ENCODE measurements around the gene TUT4.

TUT4 gene

DNA sequence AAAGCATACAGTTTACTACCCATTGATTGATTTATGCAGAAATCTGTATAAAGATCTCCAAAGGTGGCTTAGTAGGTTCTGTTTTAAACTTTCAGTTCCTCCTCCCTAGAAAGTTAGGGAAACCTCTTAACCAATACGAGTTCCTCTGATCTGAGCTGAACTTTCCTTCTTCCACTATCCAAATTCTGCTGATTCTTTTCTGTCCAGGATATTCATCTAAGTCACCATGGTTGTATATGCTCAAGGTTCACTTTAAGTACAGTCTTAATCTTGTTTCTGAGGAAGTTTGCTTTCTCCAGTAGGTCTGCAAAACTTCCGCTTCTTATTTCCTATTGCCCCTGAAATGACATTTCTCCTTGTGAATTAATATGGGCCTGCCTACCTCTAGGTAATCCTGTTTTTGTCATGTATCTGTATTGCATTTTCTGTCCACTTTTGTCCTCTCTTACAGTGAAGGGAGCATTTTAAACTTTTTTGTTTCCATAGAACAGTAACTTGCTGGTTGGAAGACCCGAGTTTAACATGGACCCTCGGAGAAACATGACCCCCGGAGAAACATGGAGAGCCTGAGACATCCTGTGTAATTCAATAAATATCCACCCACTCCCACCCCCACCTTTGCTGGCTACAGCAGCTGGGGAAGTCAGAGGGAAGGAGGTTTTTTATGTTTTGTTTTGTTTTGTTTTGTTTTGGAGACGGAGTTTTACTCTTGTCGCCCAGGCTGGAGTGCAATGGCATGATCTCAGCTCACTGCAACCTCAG, 16.7 kb upstream of the TUT4 start:
- no peak for DNase-seq (ENCODE audit: low read depth)

DNA sequence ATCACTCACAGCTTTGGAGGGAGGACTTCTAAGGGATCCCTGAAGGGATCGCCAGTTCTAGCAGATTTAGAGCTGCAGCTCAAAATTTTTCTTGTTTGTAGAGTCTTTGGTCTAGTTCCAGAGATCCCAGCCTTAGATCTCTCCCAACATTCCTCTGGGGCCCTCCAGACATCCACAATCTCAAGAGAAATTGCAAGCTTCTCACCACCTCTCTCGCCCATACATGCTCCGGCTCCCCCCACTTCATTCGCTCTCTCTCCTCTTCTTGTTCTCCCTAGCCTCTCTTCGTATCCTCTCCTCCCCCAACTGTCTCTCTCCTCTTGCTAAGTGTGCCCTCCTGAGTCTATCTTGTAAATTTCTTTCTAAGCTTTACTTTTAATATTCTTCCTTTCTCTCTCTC, 15.1 kb upstream of the TUT4 start:
- DNase-seq (ENCODE audit: low read depth) = no peak

DNA sequence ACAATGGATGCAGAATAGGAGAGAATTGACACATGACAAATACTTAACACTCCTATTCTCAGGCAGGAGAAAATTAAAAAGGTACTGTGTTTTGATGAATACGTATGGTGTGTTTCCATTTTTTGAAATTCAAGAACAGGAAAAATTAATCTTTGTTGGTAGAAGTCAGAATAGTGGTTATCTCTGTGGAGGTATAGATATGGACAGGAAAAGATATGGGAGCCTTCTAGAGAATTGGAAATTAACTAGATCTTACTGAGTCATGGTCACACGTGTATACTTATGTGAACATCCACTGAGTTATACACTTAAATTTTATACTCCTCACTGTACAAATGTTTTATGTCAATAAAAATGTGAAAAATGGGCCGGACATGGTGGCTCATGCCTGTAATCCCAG, 9.9 kb upstream of the TUT4 start:
- no peak for DNase-seq (ENCODE audit: low read depth)

DNA sequence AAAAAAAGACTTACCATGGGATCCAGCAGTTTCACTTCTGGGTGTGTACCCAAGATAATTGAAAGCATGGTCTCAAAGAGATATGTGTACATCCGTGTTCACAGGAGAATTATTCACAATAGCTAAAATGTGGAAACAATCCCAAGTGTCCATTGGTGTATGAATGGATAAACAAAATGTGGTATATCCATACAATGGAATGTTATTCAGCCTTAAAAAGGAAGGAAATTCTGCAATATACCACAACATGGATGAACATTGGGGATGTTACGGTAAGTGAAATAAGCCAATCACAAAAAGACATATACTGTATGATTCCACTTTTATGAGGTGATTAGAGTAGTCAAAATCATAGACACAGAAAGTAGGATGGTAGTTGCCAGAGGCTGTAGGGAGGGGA, 7.0 kb upstream of the TUT4 start:
- DNase-seq (ENCODE audit: low read depth) = no peak

DNA sequence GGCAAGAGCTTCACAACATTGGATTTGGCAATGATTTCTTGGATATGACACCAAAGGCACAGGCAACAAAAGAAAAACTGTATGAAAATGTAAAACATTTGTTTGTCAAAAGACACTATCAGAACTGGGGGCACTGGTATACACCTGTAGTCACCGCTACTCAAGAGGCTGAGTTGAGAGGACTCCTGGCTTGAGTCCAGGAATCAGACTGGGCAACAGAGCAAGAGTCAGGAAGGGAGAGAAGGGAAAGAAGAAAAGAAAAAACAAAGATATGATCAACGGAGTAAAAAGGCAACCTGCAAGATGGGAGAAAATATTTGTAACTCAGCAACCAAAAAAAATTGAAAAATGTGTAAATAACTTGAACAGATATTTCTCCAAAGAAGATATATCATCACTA, 6.0 kb upstream of the TUT4 start:
- no peak for DNase-seq (ENCODE audit: low read depth)

DNA sequence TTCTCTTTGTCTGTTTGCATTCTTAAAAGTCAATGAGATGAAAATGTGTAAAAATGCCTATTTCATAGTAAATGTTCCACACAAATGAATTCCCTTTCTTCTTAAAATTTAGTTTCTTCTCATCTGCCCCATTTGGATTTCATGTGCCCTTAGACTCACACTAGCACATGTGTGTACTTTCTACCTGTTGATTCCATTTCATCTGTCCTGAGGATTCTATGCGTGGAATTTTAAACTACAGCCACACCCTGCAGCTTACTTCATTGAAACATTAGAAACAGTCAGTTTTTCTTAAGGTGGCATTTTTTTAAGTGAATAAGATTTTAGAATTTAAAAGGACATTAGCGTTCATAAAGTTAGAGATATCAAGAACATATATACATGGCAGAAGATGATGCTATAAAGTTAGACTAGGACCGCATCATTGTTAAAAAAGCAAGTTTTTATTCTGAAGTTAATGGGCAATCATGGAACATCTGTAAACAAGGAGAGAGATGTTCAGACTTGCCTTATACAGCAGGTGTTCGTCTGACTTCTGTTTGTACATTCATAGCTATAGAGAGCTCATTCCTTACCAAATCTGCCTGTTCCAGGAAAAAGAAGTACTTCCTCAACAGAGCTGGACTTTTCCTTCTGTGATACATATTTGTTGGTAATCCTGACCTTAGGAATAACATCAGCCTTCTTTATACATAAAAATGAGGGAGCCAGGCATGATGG, 3.9 kb upstream of the TUT4 start:
- DNase-seq (ENCODE audit: low read depth) = no peak

DNA sequence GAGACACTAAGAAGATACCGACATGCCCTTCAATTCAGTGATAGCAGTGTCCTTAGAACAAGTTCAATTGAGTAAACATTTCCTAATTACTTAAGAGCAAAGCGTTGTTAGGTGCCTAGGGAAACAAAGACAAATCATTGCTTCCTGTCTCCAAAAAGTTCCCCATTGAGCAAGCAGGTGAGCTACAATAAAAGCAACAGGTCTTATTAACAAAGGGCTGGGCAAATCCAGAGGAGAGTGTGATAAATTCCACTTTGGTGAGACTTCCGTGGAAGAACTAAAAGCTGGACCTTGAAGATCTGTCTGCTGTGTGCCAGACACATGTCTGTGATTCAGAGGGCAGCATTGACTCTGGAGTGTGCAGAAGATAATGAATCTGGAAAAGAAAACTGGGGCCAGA, 1.9 kb upstream of the TUT4 start:
- DNase-seq (ENCODE audit: low read depth) = no peak

DNA sequence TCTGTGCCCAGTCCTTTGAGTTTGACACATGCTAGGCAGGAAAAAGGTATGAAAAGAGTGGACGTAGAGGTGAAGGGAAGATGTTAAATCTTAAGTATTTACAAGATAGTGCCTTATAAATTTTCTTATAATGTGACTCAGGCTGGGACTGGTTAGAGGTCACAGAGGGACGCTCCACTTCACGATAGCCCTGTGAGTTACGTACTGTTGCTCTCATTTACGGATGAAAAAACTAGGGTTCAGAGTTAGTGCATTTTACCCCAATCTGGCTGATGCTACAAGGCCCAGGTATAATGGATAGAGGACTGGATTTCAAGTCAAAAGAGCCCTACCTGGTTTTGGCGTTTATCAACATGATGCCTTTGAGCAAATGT, 1.4 kb upstream of the TUT4 start:
- no peak for DNase-seq (ENCODE audit: low read depth)

DNA sequence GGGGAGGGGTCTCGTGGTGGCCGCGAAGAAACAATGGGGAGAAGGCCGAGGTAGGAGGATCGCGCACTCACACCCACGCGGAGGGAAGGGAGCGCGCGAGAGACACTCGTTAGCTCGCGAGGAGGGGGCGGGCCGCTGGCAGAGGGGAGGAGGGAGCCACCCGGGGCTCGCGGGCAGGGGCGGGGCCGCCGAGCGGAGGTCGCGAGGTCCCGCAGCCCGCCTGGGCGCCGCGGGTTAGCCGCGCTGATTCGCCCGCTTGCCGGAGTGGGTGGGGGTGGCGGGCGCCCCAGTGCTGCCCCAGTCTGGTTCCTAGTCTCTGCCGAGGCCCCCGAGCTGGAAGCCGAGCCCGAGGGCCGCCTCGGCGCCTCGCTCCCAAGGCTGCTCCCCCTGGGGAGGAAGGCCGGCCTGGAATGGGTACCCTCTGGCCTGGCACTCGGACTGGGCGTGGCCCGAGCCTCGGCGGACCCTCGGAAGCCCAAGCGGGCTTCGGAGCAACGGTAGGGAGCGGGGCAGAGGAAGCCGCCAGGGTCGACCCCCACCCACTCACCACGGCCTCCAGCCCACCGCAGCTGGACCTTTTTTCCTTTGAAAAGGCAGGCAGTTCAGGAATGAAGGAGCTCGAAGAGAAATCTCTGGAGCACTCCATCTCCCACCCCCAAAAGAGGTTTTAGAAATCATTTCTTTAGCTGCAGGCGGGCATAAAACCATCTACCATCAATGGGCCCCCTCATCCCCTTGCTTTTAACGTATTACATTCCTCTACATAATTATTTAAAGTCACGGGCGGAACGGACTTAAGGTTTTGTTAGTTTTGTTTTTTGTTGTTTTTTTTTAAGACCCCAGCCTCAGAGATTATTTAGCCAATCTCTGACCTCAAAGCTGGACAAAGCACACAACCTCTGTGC, 722 bp upstream of the TUT4 start:
- peak; percentile 85 for DNase-seq (ENCODE audit: low read depth)

DNA sequence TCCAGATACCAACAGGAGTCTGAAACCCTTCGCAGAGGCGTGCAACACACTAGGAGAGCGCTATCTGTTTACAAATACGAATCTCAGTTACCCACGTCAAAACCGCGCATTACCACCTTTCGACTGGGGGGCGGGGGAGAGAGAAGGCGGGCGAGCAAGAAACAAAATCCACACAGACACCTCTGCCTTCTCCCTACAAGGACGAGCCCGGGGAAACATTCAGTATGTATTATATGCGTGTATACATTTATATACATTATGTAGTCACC, 722 bp downstream of the TUT4 start:
- DNase-seq (ENCODE audit: low read depth) = peak; percentile 57

DNA sequence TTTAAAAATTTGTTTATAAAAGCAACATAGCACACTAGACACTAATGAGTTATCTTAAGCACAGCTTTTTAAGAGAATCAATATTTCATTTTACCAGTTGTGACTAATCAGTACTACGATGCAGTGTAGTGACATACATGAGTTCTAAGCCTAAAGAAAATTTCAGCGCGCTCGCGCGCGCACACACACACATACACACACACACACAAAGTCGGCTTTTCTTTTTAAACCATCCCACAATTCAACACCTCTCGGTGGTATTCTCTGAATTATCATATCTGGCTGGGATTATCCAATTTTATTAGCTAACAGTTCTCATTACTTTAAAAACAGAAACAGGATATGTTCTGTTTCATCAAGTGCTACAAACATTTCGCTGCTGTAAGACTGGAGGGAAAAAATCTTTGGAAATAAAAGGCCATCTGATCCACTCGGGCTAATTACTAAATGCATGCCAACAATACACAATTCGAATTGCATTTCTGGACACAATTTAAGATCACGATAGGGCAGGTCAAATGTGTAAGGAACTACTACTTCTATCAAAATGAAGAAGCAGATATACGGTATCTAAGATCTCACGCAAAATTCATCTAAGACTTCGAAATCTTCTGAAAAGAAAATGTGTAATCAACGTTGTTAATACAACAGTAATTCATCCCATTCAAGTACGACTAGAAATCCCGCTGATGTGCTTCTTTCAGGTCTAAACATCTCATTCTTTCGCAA, 1.2 kb downstream of the TUT4 start:
- DNase-seq (ENCODE audit: low read depth) = peak; percentile 20

DNA sequence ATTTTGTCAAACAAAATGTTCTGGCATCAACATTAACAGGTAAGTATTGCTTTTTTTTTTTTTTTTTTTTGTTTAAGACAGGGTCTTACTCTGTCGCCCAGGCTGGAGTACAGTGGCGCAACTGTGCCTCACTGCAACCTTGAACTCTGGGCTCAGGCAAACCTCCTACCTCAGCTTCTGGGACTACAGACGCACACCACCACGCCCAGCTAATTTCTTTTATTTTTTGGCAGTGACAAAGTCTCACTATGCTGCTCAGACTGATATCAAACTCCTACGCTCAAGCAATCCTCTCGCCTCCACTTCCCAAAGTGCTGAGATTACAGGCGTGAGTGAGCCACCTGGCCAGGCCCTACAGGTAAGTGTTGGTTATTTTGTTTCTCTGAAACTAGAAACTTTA, 2.4 kb downstream of the TUT4 start:
- no peak for DNase-seq (ENCODE audit: low read depth)

DNA sequence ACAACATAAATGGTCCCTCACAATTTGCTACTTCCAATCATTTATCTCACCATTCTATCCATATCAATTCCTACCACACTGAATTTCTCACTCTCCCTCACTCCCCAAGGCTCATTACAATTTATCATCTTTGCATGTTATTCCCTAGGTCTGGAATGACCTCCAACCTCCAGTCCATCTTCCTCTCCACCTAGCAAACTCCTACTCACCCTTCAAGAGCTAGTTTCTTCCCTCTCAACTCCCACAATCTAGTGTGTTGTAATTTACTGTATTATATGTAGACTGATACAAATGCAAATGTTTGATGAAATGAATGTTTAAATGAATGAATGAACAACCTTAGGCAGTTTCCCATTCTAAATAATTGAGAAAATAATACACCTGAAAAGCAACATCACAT, 3.6 kb downstream of the TUT4 start:
- DNase-seq (ENCODE audit: low read depth) = no peak

DNA sequence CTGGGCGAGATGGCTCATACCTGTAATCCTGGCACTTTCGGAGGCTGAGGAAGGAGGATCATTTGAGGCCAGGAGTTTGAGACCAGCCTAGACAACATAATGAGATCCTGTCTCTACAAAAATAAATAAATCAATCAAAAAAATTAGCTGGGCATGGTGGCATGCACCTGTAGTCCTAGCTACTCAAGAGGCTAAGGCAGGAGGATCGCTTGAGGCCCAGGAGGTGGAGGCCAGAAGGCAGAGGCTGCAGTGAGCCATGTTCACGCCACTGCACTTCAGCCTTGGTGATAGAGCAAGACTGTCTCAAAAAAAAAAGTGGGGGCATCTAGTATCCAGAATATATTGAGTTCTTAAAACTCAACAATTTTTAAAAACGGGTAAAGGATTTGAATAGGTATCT, 6.0 kb downstream of the TUT4 start:
- no peak for DNase-seq (ENCODE audit: low read depth)

DNA sequence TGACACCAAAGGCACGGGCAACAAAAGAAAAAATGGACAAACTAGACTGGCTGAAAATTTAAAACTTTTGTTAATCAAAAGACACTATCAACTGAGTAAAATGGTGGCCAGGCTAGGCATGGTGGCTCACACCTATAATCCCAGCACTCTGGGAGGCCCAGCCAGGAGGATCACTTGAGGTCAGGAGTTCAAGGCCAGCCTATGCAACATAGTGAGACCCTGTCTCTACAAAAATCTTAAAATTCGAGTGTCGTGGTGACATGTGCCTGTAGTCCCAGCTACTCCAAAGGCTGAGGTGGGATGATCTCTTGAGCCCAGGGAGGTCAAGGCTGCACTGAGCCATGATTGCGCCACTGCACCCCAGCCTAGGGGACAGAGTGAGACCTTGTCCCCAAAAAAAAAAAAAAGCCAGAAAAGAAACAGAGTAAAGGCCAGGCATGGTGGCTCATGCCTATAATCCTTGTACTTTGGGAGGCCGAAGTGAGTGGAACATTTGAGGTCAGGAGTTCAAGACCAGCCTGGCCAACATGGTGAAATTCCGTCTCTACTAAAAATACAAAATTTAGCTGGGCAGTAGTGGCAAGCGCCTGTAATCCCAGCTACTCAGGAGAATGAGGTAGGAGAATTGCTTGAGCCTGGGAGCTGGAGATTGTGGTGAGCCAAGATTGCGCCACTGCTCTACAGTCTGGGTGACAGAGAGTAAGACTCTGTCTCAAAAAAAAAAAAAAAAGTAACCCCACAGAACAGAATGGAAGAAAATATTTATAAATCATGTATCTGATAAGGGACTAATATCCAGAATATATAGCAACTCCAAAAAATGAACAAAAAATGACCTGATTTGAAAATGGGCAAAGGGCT, 8.0 kb downstream of the TUT4 start:
- no peak for DNase-seq (ENCODE audit: low read depth)

DNA sequence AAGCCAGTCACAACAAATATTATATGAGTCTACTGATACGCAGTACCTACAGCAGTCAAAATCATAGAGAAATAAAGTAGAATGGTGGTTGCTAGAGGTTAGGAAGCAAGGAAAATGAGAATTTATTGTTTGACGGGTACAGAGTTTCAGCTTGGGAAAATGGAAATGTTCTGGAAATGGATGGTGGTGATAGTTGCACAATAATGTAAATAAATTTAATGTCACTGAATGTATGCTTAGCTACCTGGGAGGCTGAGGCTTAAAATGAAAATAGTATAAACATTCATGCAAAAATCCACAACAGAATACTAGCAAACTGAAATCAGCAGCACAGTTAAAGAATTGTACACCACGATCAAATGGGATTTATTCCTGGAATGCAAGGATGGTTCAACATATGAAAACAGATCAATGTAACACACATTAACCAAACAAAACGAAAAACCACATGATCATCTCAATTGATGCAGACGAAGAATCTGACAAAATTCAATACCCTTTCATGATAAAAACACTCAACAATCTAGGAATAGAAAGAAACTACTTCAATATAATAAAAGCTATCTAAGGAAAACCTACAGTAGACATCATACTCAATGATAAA, 10.7 kb downstream of the TUT4 start:
- no peak for DNase-seq (ENCODE audit: low read depth)

DNA sequence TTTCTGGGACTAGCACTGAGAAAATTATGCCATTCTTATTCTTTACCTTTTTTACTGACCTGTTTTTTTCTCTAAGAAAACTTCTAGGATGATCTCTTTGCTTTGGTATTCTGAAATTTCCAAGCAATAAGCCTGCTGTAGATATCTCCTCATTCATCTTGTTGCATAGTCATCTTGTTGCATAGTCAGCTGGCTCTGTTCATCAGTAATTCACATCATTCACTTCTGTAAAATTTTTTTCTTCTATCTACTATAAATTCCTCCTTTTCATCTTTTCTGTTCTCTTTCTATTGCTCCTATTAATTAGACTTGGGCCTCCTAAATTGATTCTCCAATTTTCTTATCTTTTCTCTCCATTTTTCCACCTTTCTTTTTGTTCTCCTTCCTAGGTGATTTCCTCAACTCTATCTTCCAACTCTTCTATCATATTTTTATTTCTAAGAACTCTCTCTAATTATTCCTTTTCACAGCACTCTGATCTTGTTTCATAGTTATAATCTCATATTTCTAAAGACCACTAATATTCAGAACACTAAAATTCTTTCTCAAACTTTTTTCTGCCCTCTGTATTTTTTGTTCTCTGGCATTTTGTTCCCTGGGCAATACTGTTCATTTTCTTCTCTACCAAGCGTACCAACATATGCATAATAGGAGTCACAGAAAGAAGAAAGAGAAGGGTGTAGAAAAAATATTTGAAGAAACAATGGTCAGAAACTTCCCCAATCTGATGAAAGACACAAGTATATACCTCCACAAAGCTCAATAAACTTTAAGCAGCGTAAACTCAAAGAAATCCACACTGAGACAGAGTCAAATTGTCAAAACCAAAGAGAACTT, 17.7 kb downstream of the TUT4 start:
- DNase-seq (ENCODE audit: low read depth) = no peak

DNA sequence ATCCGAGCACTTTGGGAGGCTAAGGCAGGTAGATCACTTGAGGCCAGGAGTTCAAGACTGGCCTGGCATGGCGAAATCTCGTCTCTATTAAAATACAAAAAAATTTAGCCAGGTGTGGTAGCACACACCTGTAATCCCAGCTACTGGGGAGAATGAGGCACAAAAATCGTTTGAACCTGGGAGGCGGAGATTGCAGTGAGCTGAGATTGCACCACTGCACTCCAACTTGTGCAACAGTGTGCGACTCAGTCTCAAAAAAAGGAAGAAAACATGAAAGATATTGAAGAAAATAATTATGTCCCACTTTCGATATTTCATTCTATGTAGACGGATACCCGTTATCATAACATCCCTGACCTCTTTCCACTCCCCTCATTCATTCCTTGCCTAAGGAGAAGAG, 19.2 kb downstream of the TUT4 start:
- DNase-seq (ENCODE audit: low read depth) = no peak

DNA sequence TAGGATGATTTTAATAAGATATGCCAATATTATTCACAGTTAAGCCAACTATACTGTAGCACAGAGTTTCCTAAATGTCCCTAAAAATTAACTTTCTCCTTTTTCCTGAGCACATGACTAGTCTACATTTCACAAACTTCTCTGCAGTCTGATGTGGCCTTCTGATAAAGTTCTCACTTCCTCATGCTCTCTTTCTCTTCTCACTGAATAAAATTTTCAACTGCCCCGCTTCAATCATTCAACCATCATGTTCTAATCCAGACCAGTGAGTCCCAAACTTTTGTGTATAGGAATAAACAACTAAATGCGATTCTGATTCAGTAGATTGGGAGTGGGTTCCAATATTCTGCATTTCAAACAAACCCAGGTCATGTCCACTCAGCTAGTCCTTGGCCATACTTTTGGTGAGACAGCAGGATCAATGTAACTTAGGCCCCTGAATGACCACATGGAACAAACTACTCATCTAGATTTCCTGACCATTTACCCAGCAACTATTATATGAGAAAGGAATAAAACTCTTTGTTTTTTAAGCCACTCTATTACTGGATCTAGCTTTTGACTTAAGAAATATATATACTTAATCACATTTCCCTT, 20.1 kb downstream of the TUT4 start:
- DNase-seq (ENCODE audit: low read depth) = no peak

DNA sequence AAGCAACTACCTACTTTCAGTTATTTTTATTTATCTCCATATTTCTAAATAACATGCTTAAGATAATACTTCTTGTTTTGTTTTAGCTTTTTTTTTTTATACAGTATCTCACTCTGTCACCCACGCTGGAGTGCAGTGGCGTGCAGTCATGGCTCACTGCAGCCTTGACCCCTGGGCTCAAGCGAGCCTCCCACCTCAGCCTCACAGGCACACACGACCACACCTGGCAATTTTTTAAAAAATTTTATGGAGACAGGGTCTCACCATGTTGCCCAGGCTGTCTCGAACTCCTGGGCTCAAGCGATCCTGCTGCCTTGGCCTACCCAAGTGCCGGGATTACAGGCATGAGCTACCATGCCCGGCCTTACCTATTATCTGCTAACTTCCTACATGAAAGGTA, 20.6 kb downstream of the TUT4 start:
- no peak for DNase-seq (ENCODE audit: low read depth)
